Right lobe of liver (tissue), 4 donors: ENCODE results near the gene PAPLN.

ENCODE experiments used
- POLR2A ChIP-seq: fragments of 450-650 bp; IDR thresholded peaks from one replicate; pipeline ENCODE4 v1.6.1; 2017; ENCODE audit warnings: antibody characterized with exemption, mild to moderate bottlenecking
- TF ChIP-seq, protein P1 (sequence below), 4 donors: fragments of 200-600 bp in 3 of 4; fragments of 450-650 bp in 1 of 4; IDR thresholded peaks; one replicate each; pipeline versions ENCODE4 v1.5.1 to v1.8.0; 2016 to 2022; ENCODE audit warnings: antibody characterized with exemption in 4 of 4, mild to moderate bottlenecking in 2 of 4
- donor health status: DM: no; HTN: no; CAD: no.
- donor health status: DM: no; HTN: no; CAD: no.
- donor health status: DM: no; HTN: yes; CAD: no.

DNA sequence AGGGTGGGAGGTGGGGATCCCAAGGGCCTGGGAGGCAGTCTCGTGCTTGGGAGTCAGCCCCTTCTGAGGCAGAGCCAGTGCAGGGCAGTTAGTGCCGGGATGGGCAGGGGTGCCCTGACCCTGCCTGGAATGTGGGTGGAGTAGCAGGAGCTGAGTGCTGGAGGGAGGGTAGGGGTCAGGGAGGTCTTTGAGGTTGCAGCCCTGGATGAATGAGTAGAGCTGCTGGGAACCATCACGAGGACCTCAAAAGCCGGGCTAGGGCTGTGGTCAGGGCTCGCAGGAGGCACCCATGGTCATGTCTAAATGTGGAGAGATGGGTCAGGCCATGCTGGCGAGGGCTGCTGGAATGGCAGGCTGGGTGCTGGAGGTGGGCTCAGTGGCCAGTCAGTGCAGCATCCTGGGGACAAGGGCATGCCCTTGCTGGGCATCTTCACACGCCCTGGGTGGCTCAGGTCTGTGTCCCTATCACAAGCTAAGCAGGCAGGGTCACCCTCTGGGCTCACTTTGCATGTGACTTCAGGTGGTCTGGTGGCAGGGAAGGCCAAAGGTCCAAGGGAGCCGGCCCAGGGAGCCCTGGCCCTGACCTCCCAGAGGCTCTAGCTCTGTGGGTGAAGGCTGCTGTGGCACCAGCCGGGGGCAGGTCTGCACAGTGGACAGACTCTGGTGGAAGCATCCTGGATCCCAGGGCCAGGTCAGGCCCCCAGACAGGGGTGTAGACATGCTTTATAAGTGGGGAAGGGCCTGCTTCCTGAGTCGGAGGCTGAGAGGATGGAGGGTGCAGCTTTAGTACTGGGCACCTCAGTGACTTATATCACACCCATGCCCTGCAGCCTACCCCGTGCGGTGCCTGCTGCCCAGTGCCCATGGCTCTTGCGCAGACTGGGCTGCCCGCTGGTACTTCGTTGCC lies 24.5 kb downstream of the PAPLN start:
- TF ChIP-seq, protein P1, sequence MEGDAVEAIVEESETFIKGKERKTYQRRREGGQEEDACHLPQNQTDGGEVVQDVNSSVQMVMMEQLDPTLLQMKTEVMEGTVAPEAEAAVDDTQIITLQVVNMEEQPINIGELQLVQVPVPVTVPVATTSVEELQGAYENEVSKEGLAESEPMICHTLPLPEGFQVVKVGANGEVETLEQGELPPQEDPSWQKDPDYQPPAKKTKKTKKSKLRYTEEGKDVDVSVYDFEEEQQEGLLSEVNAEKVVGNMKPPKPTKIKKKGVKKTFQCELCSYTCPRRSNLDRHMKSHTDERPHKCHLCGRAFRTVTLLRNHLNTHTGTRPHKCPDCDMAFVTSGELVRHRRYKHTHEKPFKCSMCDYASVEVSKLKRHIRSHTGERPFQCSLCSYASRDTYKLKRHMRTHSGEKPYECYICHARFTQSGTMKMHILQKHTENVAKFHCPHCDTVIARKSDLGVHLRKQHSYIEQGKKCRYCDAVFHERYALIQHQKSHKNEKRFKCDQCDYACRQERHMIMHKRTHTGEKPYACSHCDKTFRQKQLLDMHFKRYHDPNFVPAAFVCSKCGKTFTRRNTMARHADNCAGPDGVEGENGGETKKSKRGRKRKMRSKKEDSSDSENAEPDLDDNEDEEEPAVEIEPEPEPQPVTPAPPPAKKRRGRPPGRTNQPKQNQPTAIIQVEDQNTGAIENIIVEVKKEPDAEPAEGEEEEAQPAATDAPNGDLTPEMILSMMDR (IDR thresholded peaks at IDR 0.05) = no peak
- no peak for TF ChIP-seq POLR2A
